Adrenal gland (tissue), 12 donors: ENCODE results near the gene TCERG1. TPM values are rescaled to one million over a fixed set of nuclear protein-coding genes. Genes with fewer than 3 reads are reported as not detected.

ENCODE experiments used
- DNase-seq, 7 donors: peaks; one replicate each; pipeline ENCODE4 v3.0.0-alpha.2; 2019 to 2020
- H3K27ac ChIP-seq, 5 donors: fragments of 200-600 bp; sonication (generic) in 4 of 5; 1 replicate in 3 of 5; 2 replicates in 2 of 5; pipeline versions ENCODE4 v1.5.1 to v1.8.0; 2016 to 2020; ENCODE audit warnings: mild to moderate bottlenecking in 1 of 5
- H3K27me3 ChIP-seq: fragments of 200-600 bp; 2 replicates; pipeline ENCODE4 v1.8.0; 2021
- H3K36me3 ChIP-seq, 2 donors: fragments of 200-600 bp; replicated peaks in 1 of 2; 1 replicate in 1 of 2; 2 replicates in 1 of 2; pipeline versions ENCODE4 v1.5.1 to v1.8.0; 2018 to 2022
- H3K4me1 ChIP-seq, 2 donors: fragments of 200-600 bp; replicated peaks in 1 of 2; 1 replicate in 1 of 2; 2 replicates in 1 of 2; pipeline versions ENCODE4 v1.5.1 to v1.8.0; 2018 to 2021
- H3K4me3 ChIP-seq, 4 donors: fragments of 200-600 bp; sonication (generic) in 3 of 4; one replicate each; pipeline ENCODE4 v1.5.1; 2016 to 2018
- H3K9me3 ChIP-seq, 3 donors: fragments of 200-600 bp; sonication (generic) in 1 of 3; replicated peaks in 1 of 3; 1 replicate in 2 of 3; 2 replicates in 1 of 3; pipeline versions ENCODE4 v1.5.1 to v1.8.0; 2016 to 2021
- CTCF ChIP-seq, 6 experiments: fragments of 450-650 bp in 4 of 6; fragments of 200-600 bp in 2 of 6; sonication (generic) in 1 of 6; IDR thresholded peaks; 1 replicate in 5 of 6; 2 replicates in 1 of 6; pipeline versions ENCODE4 v1.5.1 to v1.8.0; 2016 to 2021; ENCODE audit warnings: antibody characterized with exemption in 6 of 6, mild to moderate bottlenecking in 2 of 6, moderate library complexity in 1 of 6
- POLR2A ChIP-seq, 2 donors: fragments of 450-650 bp; IDR thresholded peaks; one replicate each; pipeline ENCODE4 v1.6.1; 2017; ENCODE audit warnings: antibody characterized with exemption in 2 of 2, mild to moderate bottlenecking in 2 of 2, moderate library complexity in 1 of 2
- WGBS, 4 donors: extraction: QIAGEN DNeasy Blood & Tissue Kit in 2 of 4; methylation state at CpG; one replicate each; pipeline versions ENCODE4 v1.1.5 to v1.1.7; 2013 to 2017; 5-methylcytosine and 5-hydroxymethylcytosine counted together
- intact Hi-C, 2 donors: fragments of 100-400 bp; cut with DNase I; formaldehyde crosslinking; loops; one replicate each; pipeline versions ENCODE4 v1.14.1 to v1.15.0; 2022 to 2023
- polyA plus RNA-seq, 3 donors: library from polyadenylated mRNA; stranded (reverse); fragments of 200-250 nt in 2 of 3; fragments of 350-450 nt in 1 of 3; fragmentation: Illumina TruSeq in 1 of 3; extraction: RNeasy Lipid Tissue Mini Kit (QIAGEN cat#74804) in 1 of 3; gene quantifications; one replicate each; pipeline ENCODE4 v1.2.3, GENCODE V29; 2013 to 2014
- total RNA-seq, 9 donors: library from RNA; depleted of rRNA in 4 of 9; stranded (reverse); fragments of >200 nt in 4 of 9; fragments of 120-200 nt in 1 of 9; fragmentation: NEBNext Ultra II Directional in 1 of 9; extraction: Animal tissue kit (Norgen Biotek cat#: 25700) in 1 of 9; gene quantifications; one replicate each; pipeline versions ENCODE4 v1.1.0 to v1.2.4, GENCODE V29; 2013 to 2023
- donor health status: healthy with polysubstance abuse.
- donor health status: Bipolar disorder and iron deficiency.
- donor health status: DM: yes; HTN: yes; CAD: no.
- donor health status: DM: no; HTN: no; CAD: no.
- donor health status: DM: no; HTN: no; CAD: no.
- donor health status: DM: yes; HTN: yes; CAD: no.

Gene TCERG1
- total and polyA plus RNA-seq, 12 donors, result 12.1 to 80.4 (median 45.5) TPM

- no peak overlapping the region for H3K27ac ChIP-seq
- TF ChIP-seq POLR2A (IDR thresholded peaks at IDR 0.05), result no peak
- no peak for TF ChIP-seq CTCF (IDR thresholded peaks at IDR 0.05)
- H3K27me3 ChIP-seq, result peaks cover 7% of the 10 kb centered on the region
- no peaks in the 10 kb centered on the region for H3K36me3 ChIP-seq
- no peaks in the 10 kb centered on the region for H3K4me1 ChIP-seq
- WGBS, 4 donors, result 48 to 78% (median 74%) methylated on average over 2 of the region's 2 CpGs
- intact Hi-C loops, result no loop called here
- no peak for DNase-seq
- no peak overlapping the region for H3K4me3 ChIP-seq
- H3K9me3 ChIP-seq, result no peaks in the 10 kb centered on the region
Measured at GRCh38 chr5:146400201-146400600, 46.9 kb upstream of the TCERG1 start.

GRCh38 chr5:146401021-146401420, 46.1 kb upstream of the TCERG1 start:
- H3K36me3 ChIP-seq, result no peaks in the 10 kb centered on the region
- no peak for DNase-seq
- no peaks in the 10 kb centered on the region for H3K4me1 ChIP-seq
- intact Hi-C loops, result no loop called here
- TF ChIP-seq CTCF (IDR thresholded peaks at IDR 0.05) (no peak), POLR2A (IDR thresholded peaks at IDR 0.05) (no peak)
- H3K4me3 ChIP-seq, result no peak overlapping the region
- no peak overlapping the region for H3K27ac ChIP-seq
- no peaks in the 10 kb centered on the region for H3K9me3 ChIP-seq
- WGBS, 4 donors, result 57 to 68% (median 62%) methylated on average over 9 of the region's 9 CpGs
- H3K27me3 ChIP-seq, result peaks cover 7% of the 10 kb centered on the region

- intact Hi-C loops, result no loop called here
- Histone ChIP-seq H3K4me3 (no peak overlapping the region), H3K27ac (no peak overlapping the region), H3K36me3 (no peaks in the 10 kb centered on the region), H3K27me3 (peaks cover 7% of the 10 kb centered on the region), H3K4me1 (no peaks in the 10 kb centered on the region), H3K9me3 (no peaks in the 10 kb centered on the region)
- TF ChIP-seq CTCF (IDR thresholded peaks at IDR 0.05) (no peak), POLR2A (IDR thresholded peaks at IDR 0.05) (no peak)
- no peak for DNase-seq
- 59 to 75% (median 68%) methylated on average over 3 to 4 of the region's 4 CpGs for WGBS, 4 donors
Measured at GRCh38 chr5:146402949-146403348, 44.2 kb upstream of the TCERG1 start.

GRCh38 chr5:146409054-146409671, 38.0 kb upstream of the TCERG1 start:
- no peaks in the 10 kb centered on the region for H3K9me3 ChIP-seq
- no peak overlapping the region for H3K4me3 ChIP-seq
- no peak for DNase-seq
- no peaks in the 10 kb centered on the region for H3K4me1 ChIP-seq
- no peak for TF ChIP-seq CTCF (IDR thresholded peaks at IDR 0.05)
- no peak for TF ChIP-seq POLR2A (IDR thresholded peaks at IDR 0.05)
- intact Hi-C loops, result no loop called here
- no peaks in the 10 kb centered on the region for H3K27me3 ChIP-seq
- no peaks in the 10 kb centered on the region for H3K36me3 ChIP-seq
- WGBS, 4 donors, result 41 to 55% (median 43%) methylated on average over 10 to 11 of the region's 11 CpGs
- no peak overlapping the region for H3K27ac ChIP-seq
